GM12872 (cell line): ENCODE measurements around the gene KAZALD1.
A peak's percentile ranks its signal among the peaks of the same experiment; 100 is the strongest.

Experiments used
- TF ChIP-seq, protein P1 (sequence below): IDR thresholded peaks from 3 replicates; pipeline ENCODE4 v1.5.1; 2011; ENCODE audit warnings: low read depth, mild to moderate bottlenecking, low read length, moderate library complexity; ENCODE audit not compliant: insufficient read depth

Gene KAZALD1

DNA sequence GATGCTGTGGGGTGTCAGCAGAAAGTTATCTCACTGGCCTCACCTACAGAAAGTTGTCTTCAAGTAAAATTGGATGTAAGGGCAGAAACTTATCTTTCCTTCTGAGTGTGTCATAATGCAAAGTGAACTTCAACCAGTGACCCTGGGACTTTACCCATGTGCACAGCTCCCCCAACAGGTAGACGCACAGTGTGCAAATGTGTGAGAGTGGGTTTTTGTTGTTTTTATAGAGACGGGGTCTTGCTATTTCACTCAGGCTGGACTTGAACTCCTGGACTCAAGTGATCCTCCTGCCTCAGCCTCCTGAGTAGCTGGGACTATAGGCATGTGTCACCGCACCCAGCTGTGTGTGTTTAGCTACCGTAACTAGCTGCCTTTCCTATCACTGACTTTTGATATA lies 6.4 kb upstream of the KAZALD1 start:
- TF ChIP-seq, protein P1, sequence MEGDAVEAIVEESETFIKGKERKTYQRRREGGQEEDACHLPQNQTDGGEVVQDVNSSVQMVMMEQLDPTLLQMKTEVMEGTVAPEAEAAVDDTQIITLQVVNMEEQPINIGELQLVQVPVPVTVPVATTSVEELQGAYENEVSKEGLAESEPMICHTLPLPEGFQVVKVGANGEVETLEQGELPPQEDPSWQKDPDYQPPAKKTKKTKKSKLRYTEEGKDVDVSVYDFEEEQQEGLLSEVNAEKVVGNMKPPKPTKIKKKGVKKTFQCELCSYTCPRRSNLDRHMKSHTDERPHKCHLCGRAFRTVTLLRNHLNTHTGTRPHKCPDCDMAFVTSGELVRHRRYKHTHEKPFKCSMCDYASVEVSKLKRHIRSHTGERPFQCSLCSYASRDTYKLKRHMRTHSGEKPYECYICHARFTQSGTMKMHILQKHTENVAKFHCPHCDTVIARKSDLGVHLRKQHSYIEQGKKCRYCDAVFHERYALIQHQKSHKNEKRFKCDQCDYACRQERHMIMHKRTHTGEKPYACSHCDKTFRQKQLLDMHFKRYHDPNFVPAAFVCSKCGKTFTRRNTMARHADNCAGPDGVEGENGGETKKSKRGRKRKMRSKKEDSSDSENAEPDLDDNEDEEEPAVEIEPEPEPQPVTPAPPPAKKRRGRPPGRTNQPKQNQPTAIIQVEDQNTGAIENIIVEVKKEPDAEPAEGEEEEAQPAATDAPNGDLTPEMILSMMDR, result peak; percentile 37; the same call in 2 of the 3 replicates

DNA sequence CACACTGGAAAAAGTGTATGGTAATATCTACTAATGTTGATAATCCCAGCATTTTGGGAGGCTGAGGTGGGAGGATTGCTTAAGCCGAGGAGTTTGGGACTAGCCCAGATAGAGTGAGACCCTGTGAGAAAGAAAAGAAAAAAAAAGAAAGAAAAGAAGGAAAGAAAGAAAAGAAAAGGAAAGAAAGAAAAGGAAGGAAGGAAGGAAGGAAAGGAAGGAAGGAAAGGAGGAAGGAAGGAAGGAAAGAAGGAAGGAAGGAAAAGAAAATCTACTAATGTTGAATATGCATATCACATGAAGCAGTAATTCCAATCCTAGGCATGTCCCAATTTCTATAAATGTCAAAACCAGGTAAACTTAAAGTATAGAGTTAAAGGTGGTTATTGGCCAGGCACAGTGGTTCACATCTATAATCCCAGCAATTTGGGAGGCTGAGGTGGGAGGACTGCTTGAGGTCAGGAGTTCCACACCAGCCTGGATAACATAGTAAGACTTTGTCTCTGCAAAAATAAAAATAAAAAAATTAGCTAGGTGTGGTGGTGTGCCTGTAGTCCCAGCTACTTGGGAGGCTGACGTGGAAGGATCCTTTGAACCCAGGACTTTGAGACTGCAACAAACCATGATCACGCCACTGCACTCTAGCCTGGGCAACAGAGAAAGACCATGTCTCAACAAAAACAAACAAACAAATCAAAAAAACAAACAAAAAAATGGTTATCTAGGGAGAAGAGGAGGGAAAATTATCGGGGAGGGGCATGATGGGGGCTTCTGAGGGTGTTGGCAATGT lies 5.2 kb upstream of the KAZALD1 start:
- TF ChIP-seq, protein P1, result no peak

DNA sequence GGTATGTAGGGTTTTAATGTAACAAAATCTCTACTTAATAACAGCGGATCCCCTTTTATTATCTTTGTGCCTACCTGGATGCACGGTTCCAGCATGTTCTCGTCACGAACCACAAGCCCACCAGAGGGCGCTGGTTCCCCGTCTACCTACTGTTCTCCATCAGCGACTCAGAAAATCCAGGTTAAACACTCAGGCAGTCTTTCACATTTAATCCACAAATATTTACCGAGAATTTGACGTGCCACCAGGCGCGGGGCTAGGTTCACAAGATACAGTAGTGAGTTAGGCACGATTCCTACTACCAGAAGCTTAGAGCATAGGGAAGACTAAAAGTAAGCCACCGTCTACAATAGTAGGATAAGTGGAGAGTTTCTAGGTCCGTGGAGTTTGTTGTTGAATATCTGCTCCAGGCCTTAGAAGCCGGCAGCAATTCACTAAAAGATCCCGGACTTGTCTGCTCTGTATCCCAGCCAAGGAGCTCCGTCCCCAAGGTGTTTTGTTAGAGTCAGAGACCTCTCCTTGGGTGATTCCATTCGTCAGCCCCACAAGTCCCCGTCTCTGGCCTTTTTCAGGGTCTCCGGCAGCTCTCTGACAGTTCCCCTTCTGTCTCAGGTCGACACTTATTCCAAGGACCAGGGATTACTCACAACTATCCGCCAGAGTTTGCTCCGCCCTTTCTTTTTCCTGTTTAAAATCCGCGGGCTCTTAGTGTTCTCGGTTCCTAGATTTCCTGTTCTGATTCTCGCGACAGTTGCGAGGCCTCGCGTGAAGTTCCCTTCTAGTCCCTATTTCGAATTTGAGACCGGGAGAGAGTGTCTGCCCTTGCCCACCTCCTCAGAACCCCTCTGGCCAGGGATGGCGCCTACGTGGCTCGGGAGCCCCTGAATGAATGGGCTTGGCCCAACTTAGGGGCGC lies 1.5 kb upstream of the KAZALD1 start:
- TF ChIP-seq, protein P1, result peak; percentile 85

DNA sequence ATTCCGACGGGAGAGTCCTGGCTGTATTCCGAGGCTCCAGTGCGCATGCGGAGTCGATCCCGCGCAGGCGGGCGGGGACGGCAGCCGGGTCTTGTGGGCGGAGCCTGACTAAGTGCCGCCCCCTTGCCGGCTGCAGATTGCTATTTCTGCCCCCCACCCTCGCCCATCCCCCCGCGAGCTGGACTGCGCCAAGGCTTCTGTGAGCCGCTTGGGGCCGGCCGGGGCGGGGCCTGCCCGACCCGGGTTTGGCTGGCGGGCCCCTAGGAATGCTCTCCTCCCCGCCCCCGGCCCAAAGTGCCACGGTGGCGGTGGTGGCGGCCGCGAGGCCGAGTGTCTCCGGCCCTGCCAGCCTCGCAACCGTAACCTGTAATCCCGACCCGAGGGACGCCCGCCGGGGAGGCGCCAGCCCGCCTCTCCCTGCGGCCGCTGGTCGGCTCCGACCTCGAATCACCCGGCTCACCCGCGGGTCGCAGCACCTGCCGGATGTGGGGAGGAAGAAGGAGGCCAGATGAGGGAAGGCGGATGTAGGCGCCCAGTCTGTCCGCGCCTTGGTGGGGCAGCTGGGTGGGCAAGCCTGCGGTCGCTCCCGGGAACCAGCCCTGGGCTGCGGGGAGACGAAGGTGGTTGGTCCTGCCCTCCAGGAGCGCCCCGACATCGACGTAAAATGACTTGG lies 702 bp upstream of the KAZALD1 start:
- TF ChIP-seq, protein P1, result no peak

DNA sequence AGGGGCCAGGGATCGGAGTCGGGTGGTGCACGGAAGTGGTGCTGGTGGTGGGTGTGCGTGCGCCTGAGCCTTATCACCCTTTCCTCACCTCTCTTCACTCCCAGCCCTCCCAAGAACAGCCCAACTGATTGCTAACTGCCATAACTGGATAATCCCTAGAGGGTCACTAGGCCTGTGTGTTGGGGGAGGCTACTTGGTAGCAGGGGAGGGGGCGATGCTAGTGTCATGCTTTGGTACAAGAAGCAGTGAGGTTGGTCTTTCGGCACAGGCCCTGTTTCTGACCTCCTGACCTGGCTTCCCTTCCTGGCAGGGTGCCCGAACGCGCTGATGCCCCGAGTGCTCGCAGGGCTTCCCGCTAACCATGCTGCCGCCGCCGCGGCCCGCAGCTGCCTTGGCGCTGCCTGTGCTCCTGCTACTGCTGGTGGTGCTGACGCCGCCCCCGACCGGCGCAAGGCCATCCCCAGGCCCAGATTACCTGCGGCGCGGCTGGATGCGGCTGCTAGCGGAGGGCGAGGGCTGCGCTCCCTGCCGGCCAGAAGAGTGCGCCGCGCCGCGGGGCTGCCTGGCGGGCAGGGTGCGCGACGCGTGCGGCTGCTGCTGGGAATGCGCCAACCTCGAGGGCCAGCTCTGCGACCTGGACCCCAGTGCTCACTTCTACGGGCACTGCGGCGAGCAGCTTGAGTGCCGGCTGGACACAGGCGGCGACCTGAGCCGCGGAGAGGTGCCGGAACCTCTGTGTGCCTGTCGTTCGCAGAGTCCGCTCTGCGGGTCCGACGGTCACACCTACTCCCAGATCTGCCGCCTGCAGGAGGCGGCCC lies 652 bp downstream of the KAZALD1 start:
- TF ChIP-seq, protein P1, result peak; percentile 68; the same call in 2 of the 3 replicates

DNA sequence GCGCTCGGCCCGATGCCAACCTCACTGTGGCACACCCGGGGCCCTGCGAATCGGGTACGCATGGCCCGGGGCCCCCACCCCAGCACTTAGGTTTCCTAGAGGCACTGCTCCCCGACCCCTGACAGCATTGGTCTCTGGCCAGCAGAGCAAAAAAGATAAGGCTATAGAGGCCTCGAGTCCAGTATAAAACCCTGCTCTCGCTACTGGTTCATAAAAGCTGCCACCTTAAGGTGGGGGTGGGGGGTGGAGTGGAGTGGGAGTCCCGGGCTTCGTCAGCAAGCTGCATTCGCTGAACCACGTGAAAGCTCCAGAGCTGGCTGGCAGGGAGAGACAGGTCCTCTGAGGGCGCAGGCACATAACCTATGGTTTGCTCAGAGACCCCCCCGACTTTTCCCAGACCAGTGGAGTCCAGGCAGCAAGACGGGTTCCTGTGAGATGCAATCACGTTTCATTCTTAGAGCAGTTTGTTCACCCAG lies 1.3 kb downstream of the KAZALD1 start:
- TF ChIP-seq, protein P1, result no peak
